Measurements from ENCODE around the gene SLC8A1.

SLC8A1 gene

GRCh38 chr2:40197121-40197520 lies 254.8 kb downstream of the SLC8A1 start:
- peak in 1 of 56 donors; percentile 0 for DNase-seq

DNA sequence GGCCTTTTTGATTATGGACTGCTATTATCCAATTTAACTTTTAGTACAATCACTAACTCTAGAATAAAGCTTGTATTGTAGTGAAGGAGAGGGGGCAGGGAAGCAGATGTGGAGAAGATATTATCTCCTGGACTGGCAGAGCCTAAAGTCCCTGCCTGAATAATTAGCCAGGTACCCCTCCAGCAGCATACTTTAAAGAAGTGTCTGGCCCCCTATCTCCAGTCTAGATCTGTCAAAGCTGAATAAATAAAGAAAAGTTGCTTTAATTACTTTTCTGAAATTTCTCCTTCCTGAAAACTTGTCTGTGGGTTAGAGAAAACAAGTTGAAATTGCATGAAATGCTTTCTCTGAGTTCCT lies 258.2 kb downstream of the SLC8A1 start:
- DNase-seq = no peak

GRCh38 chr2:40192864-40193669 lies 258.8 kb downstream of the SLC8A1 start:
- no peak for DNase-seq

- DNase-seq = no peak
Measured at GRCh38 chr2:40190457-40190856, 261.4 kb downstream of the SLC8A1 start.

- DNase-seq = no peak
Measured at GRCh38 chr2:40189881-40190280, 262.0 kb downstream of the SLC8A1 start.

DNA sequence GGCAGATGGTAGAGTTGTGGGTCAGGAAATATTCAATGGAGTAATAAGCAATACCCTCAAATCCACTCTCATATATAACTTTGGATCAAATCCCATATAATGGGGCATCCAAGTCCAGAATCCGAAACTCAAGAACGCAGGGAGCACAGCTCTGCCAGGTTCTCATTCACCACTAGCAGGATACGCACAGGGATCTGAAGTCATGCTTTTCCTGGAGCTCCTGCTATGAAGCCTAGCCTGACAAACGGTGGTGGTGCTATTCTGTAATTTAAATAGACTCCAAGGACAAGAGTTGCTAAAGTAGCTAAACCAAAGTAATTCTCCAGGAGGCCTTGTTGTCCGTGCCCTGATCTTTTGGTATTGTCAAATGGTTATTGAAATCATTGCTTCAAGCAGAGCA lies 264.8 kb downstream of the SLC8A1 start:
- DNase-seq = no peak

GRCh38 chr2:40184551-40184950 lies 267.3 kb downstream of the SLC8A1 start:
- DNase-seq = no peak

DNA sequence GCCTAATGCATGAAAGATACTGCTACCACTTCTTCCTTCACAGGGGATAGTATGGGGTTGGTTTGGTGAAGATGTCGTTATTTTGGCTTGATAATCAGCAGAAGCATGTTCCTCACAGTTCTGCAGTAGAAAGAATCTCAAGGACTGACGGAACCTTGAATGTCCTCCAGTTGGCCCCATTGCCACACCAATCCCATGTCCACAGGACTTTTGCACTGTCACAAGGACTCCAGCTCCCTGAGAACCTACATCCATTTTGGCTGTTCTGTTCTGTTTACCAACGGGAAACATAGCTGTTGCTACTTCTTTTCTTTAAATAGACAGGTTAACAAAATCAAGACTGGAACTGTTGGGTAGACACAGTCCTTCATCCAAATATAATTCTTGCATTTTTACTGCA lies 270.0 kb downstream of the SLC8A1 start:
- no peak for DNase-seq

DNA sequence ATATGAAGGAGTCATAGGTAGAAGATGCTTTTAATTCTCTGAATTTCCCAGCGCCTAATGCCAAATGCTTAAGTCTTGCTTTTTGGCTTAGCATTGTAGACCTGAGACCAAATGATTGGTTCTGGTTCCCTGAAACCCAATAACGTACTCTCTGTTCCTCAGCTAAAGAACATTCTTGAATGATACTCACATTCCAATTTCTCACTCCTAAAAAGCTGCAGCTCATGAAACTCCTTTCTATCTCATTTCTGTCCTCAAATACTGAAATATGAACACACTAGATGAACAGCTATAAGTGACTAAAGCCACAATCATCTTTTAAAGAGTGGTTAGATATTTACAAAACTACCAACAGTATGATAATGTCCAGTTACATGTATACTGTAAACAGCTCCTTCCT lies 272.1 kb downstream of the SLC8A1 start:
- DNase-seq = no peak

GRCh38 chr2:40178971-40179370 lies 272.9 kb downstream of the SLC8A1 start:
- no peak for DNase-seq

GRCh38 chr2:40178171-40178778 lies 273.6 kb downstream of the SLC8A1 start:
- no peak for DNase-seq

- no peak for DNase-seq
Measured at GRCh38 chr2:40177366-40177765, 274.5 kb downstream of the SLC8A1 start.

GRCh38 chr2:40173276-40173675 lies 278.6 kb downstream of the SLC8A1 start:
- DNase-seq = no peak

DNA sequence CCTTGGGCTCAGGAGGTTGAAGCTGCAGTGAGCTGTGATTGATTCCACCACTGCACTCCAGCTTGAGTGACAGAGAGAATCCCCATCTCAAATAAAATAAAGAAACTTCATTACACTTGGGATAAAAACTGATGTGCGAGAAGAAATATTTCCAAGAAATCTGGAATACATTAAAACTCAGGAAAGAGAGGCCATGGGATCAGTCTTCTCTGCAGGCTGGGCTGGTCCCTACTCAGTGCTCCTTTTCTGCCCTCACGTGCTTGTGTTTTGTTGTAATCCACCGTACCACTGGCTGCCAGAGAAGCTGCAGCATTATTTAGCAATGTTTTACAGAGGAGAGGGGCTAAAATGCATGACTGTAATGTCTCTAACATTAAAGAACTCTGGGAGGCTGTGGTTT lies 282.0 kb downstream of the SLC8A1 start:
- DNase-seq = no peak

DNA sequence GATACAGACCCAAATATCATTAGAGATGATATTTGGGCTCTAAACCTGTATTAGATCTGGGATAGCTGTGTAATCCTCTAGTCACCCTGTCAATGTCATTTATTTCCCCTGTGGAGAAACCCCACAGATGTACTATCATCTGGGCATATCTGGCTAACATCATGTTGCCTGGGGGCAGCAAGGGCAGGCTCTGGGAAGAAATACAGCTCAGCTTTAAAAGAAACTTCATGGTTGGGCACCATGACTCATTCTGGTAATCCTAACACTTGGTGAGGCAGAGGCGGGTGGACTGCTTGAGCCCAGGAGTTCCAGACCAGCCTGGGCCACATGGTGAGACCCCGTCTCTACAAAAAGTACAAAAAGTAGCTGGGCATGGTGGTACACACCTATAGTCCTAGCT lies 282.5 kb downstream of the SLC8A1 start:
- no peak for DNase-seq

DNA sequence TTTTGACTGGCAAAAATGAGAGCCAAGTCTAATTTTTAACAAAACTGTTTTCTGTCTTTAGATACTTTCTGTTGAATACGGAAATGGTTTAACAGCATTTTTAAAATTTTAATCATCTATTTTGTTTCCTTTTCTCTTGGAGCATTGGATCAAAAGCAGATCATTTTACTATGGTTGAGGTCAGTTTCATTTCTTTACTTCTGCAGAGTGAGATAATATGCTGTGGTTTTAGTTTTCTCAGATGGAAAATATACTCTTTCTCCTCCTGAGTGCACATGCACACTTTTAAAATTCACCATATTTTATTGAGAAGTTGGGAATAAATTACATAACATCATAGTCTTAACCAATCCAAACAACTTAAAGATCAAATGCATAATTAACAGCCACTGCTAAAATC lies 283.3 kb downstream of the SLC8A1 start:
- DNase-seq = no peak

DNA sequence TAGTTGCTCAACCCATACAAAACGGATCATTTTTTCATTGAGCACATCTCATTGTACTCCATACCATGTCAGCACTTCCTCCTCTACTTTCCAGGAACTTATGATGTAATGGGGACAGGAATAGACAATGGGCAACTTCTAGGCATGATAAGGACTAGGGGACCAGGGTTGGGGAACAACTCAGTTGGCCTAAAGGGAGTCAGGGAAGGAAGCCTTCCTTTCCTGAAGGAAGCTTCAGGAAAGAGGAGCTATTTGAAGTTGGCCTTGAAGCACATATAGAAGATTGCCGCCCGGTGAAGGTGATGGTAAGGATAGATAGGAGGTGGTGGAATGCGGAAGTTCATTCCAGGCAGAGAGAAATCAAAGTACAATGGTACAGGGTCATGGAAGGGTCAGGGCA lies 283.9 kb downstream of the SLC8A1 start:
- no peak for DNase-seq

DNA sequence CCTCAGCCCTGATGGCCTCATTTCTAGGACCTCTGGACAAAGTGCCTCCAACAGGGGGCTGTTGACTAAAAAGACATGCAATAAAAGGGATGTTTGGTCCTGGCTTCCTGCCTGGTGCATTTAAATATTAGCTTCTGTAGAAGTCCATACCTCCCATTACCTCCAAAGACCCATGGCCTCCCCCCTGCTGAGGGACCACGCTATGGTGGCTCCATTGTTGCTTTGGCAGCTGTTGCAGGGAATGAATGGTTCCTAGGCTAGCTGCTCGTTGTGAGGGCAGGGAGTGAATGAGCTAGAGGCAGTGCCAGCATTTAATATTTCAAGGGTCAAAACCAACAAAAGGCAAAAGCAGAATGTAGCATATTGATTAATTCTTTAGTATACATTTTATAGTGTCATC lies 285.9 kb downstream of the SLC8A1 start:
- no peak for DNase-seq

- DNase-seq = no peak
Measured at GRCh38 chr2:40165509-40165844, 286.4 kb downstream of the SLC8A1 start.

GRCh38 chr2:40164736-40165508 lies 287.0 kb downstream of the SLC8A1 start:
- DNase-seq = no peak

GRCh38 chr2:40161986-40162385 lies 289.9 kb downstream of the SLC8A1 start:
- DNase-seq = no peak

GRCh38 chr2:40160751-40161218 lies 291.1 kb downstream of the SLC8A1 start:
- DNase-seq = peak in 1 of 56 donors; percentile 4

- DNase-seq = no peak
Measured at GRCh38 chr2:40159333-40159732, 292.6 kb downstream of the SLC8A1 start.
